ENCODE data around the gene GLRX3. TPM values are rescaled to one million over a fixed set of nuclear protein-coding genes. Genes with fewer than 3 reads are reported as not detected.
A peak's percentile ranks its signal among the peaks of the same experiment; 100 is the strongest.

The GLRX3 gene
- polyA plus RNA-seq, 1 of the 3 experiments (the other 2 are of a cell fraction), result 93.8 TPM

DNA sequence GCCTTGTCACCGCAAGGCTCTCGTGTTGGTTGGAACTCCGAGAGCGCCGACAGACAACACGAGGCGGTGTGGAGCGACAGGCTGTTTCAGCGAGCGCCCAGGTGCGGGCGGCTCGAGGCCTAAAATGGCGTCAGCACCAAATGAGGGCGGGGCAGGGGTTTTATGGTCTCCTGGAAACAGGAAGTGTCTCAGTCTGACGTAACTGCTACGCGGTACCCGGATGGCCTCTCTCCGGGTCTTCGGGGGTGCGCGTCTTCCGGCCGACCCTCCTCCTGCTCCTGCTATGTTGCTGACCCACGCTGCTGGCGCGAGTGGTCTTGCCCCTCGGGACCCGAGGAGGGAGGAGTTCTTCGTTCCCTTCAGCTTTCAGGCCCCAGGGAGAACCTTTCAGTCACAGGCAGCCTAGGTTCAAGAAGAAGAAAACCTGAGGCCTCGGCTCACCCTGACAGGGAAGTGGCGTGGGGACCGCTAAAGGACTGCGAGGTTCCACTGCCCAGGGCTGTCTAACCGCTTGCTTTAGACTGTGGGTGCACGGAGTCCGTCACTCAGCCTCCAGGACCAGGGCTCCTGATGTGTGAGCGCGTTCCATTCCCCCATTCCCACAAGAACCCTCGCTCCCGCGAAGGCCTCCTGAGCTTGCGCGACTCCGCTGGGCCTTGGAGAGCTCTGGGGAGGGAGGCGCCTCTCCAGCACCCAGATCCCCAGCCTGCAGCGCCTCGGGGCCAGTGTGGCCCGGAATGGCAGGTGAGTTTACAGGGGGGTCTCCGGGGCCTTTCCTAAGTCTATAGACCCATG, 77.3 kb downstream of the GLRX3 start:
- H2AFZ ChIP-seq (ENCODE audit: low read depth), result no peak overlapping the region
- H4K20me1 ChIP-seq (ENCODE audit: insufficient read depth), result no peaks in the 10 kb centered on the region
- 66% methylated on average over 35 of the region's 51 CpGs for WGBS (ENCODE audit: low lambda C conversion rate)
- H3K9me3 ChIP-seq, result no peaks in the 10 kb centered on the region
- ChIA-PET POLR2A (no interaction called here), CTCF (no interaction called here)
- H3K4me1 ChIP-seq (ENCODE audit: control insufficient read depth in 1 of 2, insufficient read depth in 2 of 2, low read depth in 1 of 2, low read length in 1 of 2), result peaks cover 0 to 11% of the 10 kb centered on the region in 2 experiments; a peak in 1 of 4 replicates
- no peak overlapping the region for H3K4me2 ChIP-seq
- no peaks in the 10 kb centered on the region for H3K79me2 ChIP-seq (ENCODE audit: insufficient read depth)
- H3K36me3 ChIP-seq (replicated peaks in 1 of 2; ENCODE audit: control insufficient read depth in 1 of 2, insufficient read depth in 2 of 2, low read length in 1 of 2), result no peaks in the 10 kb centered on the region
- H3K27me3 ChIP-seq (ENCODE audit: insufficient read depth), result no peaks in the 10 kb centered on the region
- H3K27ac ChIP-seq (ENCODE audit: low read depth in 2 of 2, low read length in 1 of 2), result peak overlapping the region in 1 of 2 experiments; percentile 3; a peak in 1 of 4 replicates
- no peak for DNase-seq
- TF ChIP-seq, protein P1, sequence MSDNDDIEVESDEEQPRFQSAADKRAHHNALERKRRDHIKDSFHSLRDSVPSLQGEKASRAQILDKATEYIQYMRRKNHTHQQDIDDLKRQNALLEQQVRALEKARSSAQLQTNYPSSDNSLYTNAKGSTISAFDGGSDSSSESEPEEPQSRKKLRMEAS (IDR thresholded peaks at IDR 0.05; ENCODE audit: low read depth), result no peak
- TF ChIP-seq TAF1 (IDR thresholded peaks at IDR 0.05; ENCODE audit: borderline replicate concordance, low read depth, low read length), result no peak
- no peak for TF ChIP-seq POLR2AphosphoS5 (IDR thresholded peaks at IDR 0.05; ENCODE audit: low read depth, low read length)
- TF ChIP-seq CHD2 (IDR thresholded peaks at IDR 0.05; ENCODE audit: low read length, partially characterized antibody), result no peak
- TF ChIP-seq, protein P2, sequence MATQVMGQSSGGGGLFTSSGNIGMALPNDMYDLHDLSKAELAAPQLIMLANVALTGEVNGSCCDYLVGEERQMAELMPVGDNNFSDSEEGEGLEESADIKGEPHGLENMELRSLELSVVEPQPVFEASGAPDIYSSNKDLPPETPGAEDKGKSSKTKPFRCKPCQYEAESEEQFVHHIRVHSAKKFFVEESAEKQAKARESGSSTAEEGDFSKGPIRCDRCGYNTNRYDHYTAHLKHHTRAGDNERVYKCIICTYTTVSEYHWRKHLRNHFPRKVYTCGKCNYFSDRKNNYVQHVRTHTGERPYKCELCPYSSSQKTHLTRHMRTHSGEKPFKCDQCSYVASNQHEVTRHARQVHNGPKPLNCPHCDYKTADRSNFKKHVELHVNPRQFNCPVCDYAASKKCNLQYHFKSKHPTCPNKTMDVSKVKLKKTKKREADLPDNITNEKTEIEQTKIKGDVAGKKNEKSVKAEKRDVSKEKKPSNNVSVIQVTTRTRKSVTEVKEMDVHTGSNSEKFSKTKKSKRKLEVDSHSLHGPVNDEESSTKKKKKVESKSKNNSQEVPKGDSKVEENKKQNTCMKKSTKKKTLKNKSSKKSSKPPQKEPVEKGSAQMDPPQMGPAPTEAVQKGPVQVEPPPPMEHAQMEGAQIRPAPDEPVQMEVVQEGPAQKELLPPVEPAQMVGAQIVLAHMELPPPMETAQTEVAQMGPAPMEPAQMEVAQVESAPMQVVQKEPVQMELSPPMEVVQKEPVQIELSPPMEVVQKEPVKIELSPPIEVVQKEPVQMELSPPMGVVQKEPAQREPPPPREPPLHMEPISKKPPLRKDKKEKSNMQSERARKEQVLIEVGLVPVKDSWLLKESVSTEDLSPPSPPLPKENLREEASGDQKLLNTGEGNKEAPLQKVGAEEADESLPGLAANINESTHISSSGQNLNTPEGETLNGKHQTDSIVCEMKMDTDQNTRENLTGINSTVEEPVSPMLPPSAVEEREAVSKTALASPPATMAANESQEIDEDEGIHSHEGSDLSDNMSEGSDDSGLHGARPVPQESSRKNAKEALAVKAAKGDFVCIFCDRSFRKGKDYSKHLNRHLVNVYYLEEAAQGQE (IDR thresholded peaks at IDR 0.05; ENCODE audit: low read depth, low read length), result no peak
- TF ChIP-seq ELF1 (IDR thresholded peaks at IDR 0.05), result no peak
- TF ChIP-seq GATA2 (CRISPR knock-in tag; IDR thresholded peaks at IDR 0.05), result no peak
- no peak for TF ChIP-seq TCF12 (IDR thresholded peaks at IDR 0.05)
- no peaks in the 10 kb centered on the region for H3F3A ChIP-seq (replicated peaks; ENCODE audit: insufficient read depth)
- no peak overlapping the region for H3K4me3 ChIP-seq (ENCODE audit: low read depth in 2 of 2, low read length in 1 of 2)
- H3K9ac ChIP-seq, result no peak overlapping the region
- H3K9me2 ChIP-seq, result no peaks in the 10 kb centered on the region

DNA sequence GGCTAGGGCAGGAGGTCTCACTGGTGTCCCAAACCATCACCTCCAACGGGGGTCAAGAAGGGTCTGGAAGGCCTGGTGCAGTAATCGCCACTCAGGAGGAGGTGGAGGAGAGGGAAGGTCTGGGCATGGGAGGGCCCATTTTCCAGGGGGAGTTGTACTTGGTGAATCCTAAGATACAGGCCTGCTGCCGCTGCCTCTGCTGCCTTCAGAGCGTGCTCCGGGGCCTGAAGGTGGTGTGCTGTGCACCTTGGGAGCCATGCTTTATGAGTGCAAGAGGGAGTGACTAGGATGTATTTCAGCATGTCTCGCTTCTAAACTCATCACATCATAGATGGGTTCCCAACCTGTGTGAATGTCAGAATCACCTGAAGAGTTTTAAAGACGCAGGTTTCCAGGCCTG, 78.2 kb downstream of the GLRX3 start:
- TF ChIP-seq FOXM1 (IDR thresholded peaks at IDR 0.05; ENCODE audit: low read depth) (no peak), MXI1 (IDR thresholded peaks at IDR 0.05; ENCODE audit: low read depth, low read length) (no peak), NRF1 (IDR thresholded peaks at IDR 0.05; ENCODE audit: low read depth, low read length) (no peak), SMC3 (IDR thresholded peaks at IDR 0.05; ENCODE audit: low read depth, low read length) (no peak), EP300 (IDR thresholded peaks at IDR 0.05; ENCODE audit: borderline replicate concordance in 1 of 2, low read depth in 1 of 2, low read length in 1 of 2) (no peak), SIN3A (IDR thresholded peaks at IDR 0.05; ENCODE audit: borderline replicate concordance, low read depth, low read length) (no peak), ELF1 (IDR thresholded peaks at IDR 0.05) (no peak), RCOR1 (IDR thresholded peaks at IDR 0.05; ENCODE audit: low read length) (no peak), POLR2AphosphoS5 (IDR thresholded peaks at IDR 0.05; ENCODE audit: low read depth, low read length) (no peak), FOXJ3 (CRISPR knock-in tag; IDR thresholded peaks at IDR 0.05) (no peak)
- TF ChIP-seq, protein P2 (IDR thresholded peaks at IDR 0.05; ENCODE audit: low read depth, low read length), result no peak
- TF ChIP-seq, protein P3, sequence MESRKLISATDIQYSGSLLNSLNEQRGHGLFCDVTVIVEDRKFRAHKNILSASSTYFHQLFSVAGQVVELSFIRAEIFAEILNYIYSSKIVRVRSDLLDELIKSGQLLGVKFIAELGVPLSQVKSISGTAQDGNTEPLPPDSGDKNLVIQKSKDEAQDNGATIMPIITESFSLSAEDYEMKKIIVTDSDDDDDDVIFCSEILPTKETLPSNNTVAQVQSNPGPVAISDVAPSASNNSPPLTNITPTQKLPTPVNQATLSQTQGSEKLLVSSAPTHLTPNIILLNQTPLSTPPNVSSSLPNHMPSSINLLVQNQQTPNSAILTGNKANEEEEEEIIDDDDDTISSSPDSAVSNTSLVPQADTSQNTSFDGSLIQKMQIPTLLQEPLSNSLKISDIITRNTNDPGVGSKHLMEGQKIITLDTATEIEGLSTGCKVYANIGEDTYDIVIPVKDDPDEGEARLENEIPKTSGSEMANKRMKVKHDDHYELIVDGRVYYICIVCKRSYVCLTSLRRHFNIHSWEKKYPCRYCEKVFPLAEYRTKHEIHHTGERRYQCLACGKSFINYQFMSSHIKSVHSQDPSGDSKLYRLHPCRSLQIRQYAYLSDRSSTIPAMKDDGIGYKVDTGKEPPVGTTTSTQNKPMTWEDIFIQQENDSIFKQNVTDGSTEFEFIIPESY (IDR thresholded peaks at IDR 0.05; ENCODE audit: borderline replicate concordance, low read depth), result no peak
- no peak for DNase-seq
- H2AFZ ChIP-seq (ENCODE audit: low read depth), result no peak overlapping the region
- H3K79me2 ChIP-seq (ENCODE audit: insufficient read depth), result no peaks in the 10 kb centered on the region
- no peaks in the 10 kb centered on the region for H3K9me2 ChIP-seq
- no peaks in the 10 kb centered on the region for H3K9me3 ChIP-seq
- no peak overlapping the region for H3K9ac ChIP-seq
- no peaks in the 10 kb centered on the region for H3K36me3 ChIP-seq (replicated peaks in 1 of 2; ENCODE audit: control insufficient read depth in 1 of 2, insufficient read depth in 2 of 2, low read length in 1 of 2)
- WGBS (ENCODE audit: low lambda C conversion rate), result 39% methylated on average over 6 of the region's 7 CpGs
- H3F3A ChIP-seq (replicated peaks; ENCODE audit: insufficient read depth), result no peaks in the 10 kb centered on the region
- no peaks in the 10 kb centered on the region for H4K20me1 ChIP-seq (ENCODE audit: insufficient read depth)
- no peak overlapping the region for H3K27ac ChIP-seq (ENCODE audit: low read depth in 2 of 2, low read length in 1 of 2)
- H3K27me3 ChIP-seq (ENCODE audit: insufficient read depth), result no peaks in the 10 kb centered on the region
- CTCF ChIA-PET, result no interaction called here
- no peak overlapping the region for H3K4me3 ChIP-seq (ENCODE audit: low read depth in 2 of 2, low read length in 1 of 2)
- peaks cover 0 to 11% of the 10 kb centered on the region in 2 experiments; a peak in 1 of 4 replicates for H3K4me1 ChIP-seq (ENCODE audit: control insufficient read depth in 1 of 2, insufficient read depth in 2 of 2, low read depth in 1 of 2, low read length in 1 of 2)
- no peak overlapping the region for H3K4me2 ChIP-seq
- POLR2A ChIA-PET, result no interaction called here
